Nephron (organoid): ENCODE results near the gene STARD3.

Experiments
- H3K27ac Mint-ChIP-seq, 3 experiments: 2 replicates each; pipeline ENCODE4 v1.8.0; 2020; ENCODE audit warnings: mixed read lengths in 3 of 3, mild to moderate bottlenecking in 2 of 3, moderate library complexity in 1 of 3
- H3K27me3 Mint-ChIP-seq: 2 replicates; pipeline ENCODE4 v1.8.0; 2021; ENCODE audit warnings: low read depth, mild to moderate bottlenecking, moderate library complexity, mixed read lengths
- H3K36me3 Mint-ChIP-seq: 2 replicates; pipeline ENCODE4 v1.8.0; 2020; ENCODE audit warnings: low read depth, mixed read lengths
- H3K4me1 Mint-ChIP-seq: 2 replicates; pipeline ENCODE4 v1.8.0; 2020; ENCODE audit warnings: mixed read lengths
- H3K4me3 Mint-ChIP-seq, 3 experiments: 2 replicates each; pipeline ENCODE4 v1.8.0; 2020; ENCODE audit warnings: mild to moderate bottlenecking in 3 of 3, mixed read lengths in 3 of 3, moderate library complexity in 2 of 3
- H3K9me3 Mint-ChIP-seq: 2 replicates; pipeline ENCODE4 v1.8.0; 2020; ENCODE audit warnings: mixed read lengths
- TF ChIP-seq, protein P1 (sequence below), 3 experiments: fragments of 200-600 bp; sonication (generic); IDR thresholded peaks; one replicate each; pipeline ENCODE4 v1.5.0; 2021; ENCODE audit warnings: antibody characterized with exemption in 3 of 3; ENCODE audit not compliant: unreplicated experiment in 3 of 3

STARD3 gene

DNA sequence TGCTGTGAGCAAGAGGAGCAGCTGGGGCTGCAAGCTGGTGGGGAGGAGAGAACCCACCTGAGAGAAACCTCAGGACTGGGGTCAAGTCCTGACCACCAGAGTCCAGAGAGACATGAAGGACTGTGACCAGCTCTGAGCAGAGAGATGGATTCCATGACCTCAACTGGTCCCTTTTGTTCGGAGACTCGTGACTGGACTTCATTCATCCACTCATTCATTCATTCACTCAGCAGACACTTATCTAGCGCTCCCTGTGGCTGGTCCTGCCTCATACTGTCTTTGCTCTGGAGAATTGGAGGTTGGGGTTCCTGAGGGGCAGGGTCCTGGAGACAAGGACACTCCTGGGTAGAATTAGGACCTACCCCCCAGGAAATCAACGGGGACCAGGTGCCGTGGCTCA lies 67.0 kb downstream of the STARD3 start:
- H3K36me3 Mint-ChIP-seq: peaks cover 18% of the 10 kb centered on the region
- no peaks in the 10 kb centered on the region for H3K27me3 Mint-ChIP-seq
- peaks cover 57% of the 10 kb centered on the region for H3K4me1 Mint-ChIP-seq
- H3K9me3 Mint-ChIP-seq: no peaks in the 10 kb centered on the region
- peak overlapping the region; percentile 60 to 83 (median 71) for H3K27ac Mint-ChIP-seq
- peak overlapping the region in 2 of 3 experiments; percentile 66 to 98 for H3K4me3 Mint-ChIP-seq
- TF ChIP-seq, protein P1, sequence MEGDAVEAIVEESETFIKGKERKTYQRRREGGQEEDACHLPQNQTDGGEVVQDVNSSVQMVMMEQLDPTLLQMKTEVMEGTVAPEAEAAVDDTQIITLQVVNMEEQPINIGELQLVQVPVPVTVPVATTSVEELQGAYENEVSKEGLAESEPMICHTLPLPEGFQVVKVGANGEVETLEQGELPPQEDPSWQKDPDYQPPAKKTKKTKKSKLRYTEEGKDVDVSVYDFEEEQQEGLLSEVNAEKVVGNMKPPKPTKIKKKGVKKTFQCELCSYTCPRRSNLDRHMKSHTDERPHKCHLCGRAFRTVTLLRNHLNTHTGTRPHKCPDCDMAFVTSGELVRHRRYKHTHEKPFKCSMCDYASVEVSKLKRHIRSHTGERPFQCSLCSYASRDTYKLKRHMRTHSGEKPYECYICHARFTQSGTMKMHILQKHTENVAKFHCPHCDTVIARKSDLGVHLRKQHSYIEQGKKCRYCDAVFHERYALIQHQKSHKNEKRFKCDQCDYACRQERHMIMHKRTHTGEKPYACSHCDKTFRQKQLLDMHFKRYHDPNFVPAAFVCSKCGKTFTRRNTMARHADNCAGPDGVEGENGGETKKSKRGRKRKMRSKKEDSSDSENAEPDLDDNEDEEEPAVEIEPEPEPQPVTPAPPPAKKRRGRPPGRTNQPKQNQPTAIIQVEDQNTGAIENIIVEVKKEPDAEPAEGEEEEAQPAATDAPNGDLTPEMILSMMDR (IDR thresholded peaks at IDR 0.05; ENCODE audit: unreplicated experiment in 3 of 3): no peak

DNA sequence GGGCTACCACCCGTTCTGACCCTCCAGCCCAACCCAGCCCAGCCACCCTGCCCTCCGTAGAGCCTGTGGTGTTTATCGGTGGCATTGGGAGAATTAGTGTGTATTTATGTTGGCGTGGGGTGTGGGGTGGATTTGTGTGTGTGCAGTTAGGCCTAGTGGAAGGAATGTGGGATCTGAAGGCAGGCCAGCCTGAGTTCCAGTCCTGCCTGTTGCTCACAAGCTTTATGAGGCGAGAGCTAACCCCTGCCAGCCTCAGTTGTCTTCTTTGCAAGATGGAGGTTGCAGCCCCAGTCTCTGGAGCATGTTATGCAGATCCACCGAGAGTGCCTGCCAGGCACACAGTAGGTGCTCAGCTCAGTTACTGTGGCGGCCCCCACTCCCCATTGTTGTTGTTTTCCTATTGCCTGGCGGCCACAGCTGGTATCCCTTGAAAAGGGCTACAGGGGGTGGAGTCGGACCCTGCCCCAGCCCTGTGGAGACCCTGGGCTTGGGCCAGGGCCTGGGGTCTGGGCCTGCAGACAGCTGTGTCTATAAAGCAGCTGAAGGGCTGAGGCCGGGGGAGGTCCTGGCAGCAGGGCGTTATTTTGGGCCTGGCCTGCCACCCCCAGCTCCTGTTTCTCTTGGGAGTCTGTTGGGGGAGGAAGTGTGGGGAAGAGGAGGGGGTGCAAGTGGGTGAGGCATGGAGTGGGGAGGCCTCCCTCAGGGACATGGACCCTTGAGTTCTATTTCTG lies 68.0 kb downstream of the STARD3 start:
- Mint-ChIP-seq H3K36me3 (peaks cover 26% of the 10 kb centered on the region), H3K9me3 (no peaks in the 10 kb centered on the region), H3K4me3 (peak overlapping the region in 2 of 3 experiments; percentile 57 to 65), H3K27ac (peak overlapping the region; percentile 34 to 72 (median 66)), H3K4me1 (peaks cover 66% of the 10 kb centered on the region), H3K27me3 (no peaks in the 10 kb centered on the region)
- TF ChIP-seq, protein P1 (IDR thresholded peaks at IDR 0.05; ENCODE audit: unreplicated experiment in 3 of 3): no peak

DNA sequence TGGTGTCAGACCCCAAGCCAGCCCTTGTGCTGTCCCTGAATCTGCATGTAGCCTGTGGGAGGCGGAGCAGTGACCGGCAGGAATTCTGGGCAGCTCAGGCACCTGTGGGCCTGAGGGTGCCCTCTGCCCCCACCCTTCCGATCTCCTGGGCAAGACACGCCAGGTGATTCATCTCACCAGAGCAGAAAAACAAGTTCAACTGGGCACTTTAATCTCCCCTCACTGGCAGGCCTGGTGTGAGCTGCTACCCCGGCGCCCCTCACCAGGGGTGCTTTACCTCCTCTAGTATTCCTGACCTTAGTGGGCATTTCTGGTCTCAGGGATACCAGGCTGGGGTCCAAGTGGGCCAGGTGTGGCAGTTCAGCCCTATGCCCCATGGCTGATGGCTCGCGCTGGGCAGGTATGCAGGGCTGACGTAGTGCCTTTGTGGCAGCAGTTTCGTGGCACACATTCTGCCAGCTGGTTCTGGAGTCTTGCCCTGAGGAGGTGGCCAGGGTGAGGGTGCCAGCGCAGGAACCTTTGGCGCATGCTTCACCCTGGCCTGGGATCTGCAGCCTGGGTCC lies 68.9 kb downstream of the STARD3 start:
- peaks cover 32% of the 10 kb centered on the region for H3K36me3 Mint-ChIP-seq
- peak overlapping the region in 2 of 3 experiments; percentile 19 to 65 for H3K4me3 Mint-ChIP-seq
- no peaks in the 10 kb centered on the region for H3K27me3 Mint-ChIP-seq
- TF ChIP-seq, protein P1 (IDR thresholded peaks at IDR 0.05; ENCODE audit: unreplicated experiment in 3 of 3): no peak
- peak overlapping the region in 2 of 3 experiments; percentile 34 to 72 for H3K27ac Mint-ChIP-seq
- H3K9me3 Mint-ChIP-seq: no peaks in the 10 kb centered on the region
- H3K4me1 Mint-ChIP-seq: peaks cover 66% of the 10 kb centered on the region

DNA sequence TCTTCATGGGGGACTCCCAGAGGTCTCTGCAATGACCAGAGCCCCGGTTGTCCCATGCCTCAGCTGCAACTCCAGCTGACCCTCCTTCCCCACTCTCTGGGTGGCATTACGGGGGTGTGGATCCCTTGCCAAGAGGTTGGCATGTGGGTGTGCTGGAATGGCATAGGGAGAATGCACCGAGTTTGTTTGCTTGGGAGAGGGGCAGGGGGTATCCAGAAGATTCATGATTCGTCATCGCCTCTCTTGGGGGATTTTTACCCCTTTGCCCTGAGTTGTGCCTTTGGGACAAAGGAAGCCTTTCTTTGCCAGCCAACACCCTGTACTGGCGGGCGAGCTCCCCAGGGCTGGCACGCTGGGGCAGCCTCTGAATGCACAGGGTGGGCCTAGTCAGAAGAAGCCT lies 69.4 kb downstream of the STARD3 start:
- Mint-ChIP-seq H3K4me3 (no peak overlapping the region), H3K27me3 (no peaks in the 10 kb centered on the region), H3K4me1 (peaks cover 62% of the 10 kb centered on the region), H3K27ac (no peak overlapping the region), H3K9me3 (no peaks in the 10 kb centered on the region), H3K36me3 (peaks cover 32% of the 10 kb centered on the region)
- TF ChIP-seq, protein P1 (IDR thresholded peaks at IDR 0.05; ENCODE audit: unreplicated experiment in 3 of 3): no peak

DNA sequence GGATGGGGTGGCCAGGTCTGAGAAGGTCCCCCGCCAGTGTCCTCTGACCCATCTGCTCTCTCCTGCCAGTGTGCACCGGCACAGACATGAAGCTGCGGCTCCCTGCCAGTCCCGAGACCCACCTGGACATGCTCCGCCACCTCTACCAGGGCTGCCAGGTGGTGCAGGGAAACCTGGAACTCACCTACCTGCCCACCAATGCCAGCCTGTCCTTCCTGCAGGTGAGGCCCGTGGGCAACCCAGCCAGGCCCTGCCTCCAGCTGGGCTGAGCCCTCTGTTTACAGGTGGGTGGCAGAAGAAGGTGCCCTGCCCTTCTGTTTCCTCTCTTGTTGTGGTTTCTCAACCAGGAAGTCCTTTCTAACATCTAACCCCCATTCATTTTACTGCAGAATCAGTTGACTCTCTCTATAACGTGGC lies 70.0 kb downstream of the STARD3 start:
- TF ChIP-seq, protein P1 (IDR thresholded peaks at IDR 0.05; ENCODE audit: unreplicated experiment in 3 of 3): no peak
- H3K4me3 Mint-ChIP-seq: peak overlapping the region in 1 of 3 experiments; percentile 3
- peaks cover 56% of the 10 kb centered on the region for H3K4me1 Mint-ChIP-seq
- H3K9me3 Mint-ChIP-seq: no peaks in the 10 kb centered on the region
- H3K36me3 Mint-ChIP-seq: peaks cover 38% of the 10 kb centered on the region
- H3K27me3 Mint-ChIP-seq: no peaks in the 10 kb centered on the region
- H3K27ac Mint-ChIP-seq: no peak overlapping the region
